Measurements from ENCODE around the gene ADRA1B. TPM values are rescaled to one million over a fixed set of nuclear protein-coding genes. Genes with fewer than 3 reads are reported as not detected.

Gene ADRA1B
- polyA plus RNA-seq, 2 of the 4 experiments (the other 2 are of a cell fraction), result 4.4 to 8.5 TPM

GRCh38 chr5:159878988-159879471 lies 37.3 kb upstream of the ADRA1B start (continued):
- TF ChIP-seq MAFK (IDR thresholded peaks at IDR 0.05; ENCODE audit: partially characterized antibody) (peak; percentile 80), EP300 (IDR thresholded peaks at IDR 0.05) (no peak), HDAC2 (IDR thresholded peaks at IDR 0.05) (no peak), KDM1A (IDR thresholded peaks at IDR 0.05; ENCODE audit: low read depth) (no peak), PHF8 (IDR thresholded peaks at IDR 0.05; ENCODE audit: borderline replicate concordance, low read depth) (no peak), CHD2 (IDR thresholded peaks at IDR 0.05; ENCODE audit: low read length, partially characterized antibody) (no peak), RARB (CRISPR knock-in tag; IDR thresholded peaks at IDR 0.05) (no peak), POLR2AphosphoS2 (conservative IDR thresholded peaks at IDR 0.05; ENCODE audit: low read length) (no peak), RNF2 (IDR thresholded peaks at IDR 0.05; ENCODE audit: borderline replicate concordance, low read depth) (no peak), FOSL2 (IDR thresholded peaks at IDR 0.05) (no peak), FOSL2 (CRISPR knock-in tag; IDR thresholded peaks at IDR 0.05) (peak; percentile 30; the same call in 1 of the 2 replicates), BCL3 (IDR thresholded peaks at IDR 0.05) (no peak), NFE2L2 (conservative IDR thresholded peaks at IDR 0.05; ENCODE audit: low read length) (peak; percentile 62; the same call in 1 of the 2 replicates), E2F6 (IDR thresholded peaks at IDR 0.05; ENCODE audit: borderline replicate concordance, low read depth) (peak; percentile 70; the same call in 1 of the 2 replicates)

GRCh38 chr5:159880676-159881075 lies 35.6 kb upstream of the ADRA1B start:
- POLR2A ChIA-PET, result interaction anchor here (0.6 kb wide), 1 partner anchor 106 kb away, joined by 5 read pairs; no protein-coding TSS in a partner anchor
- no peak for ATAC-seq

GRCh38 chr5:159881967-159882366 lies 34.3 kb upstream of the ADRA1B start:
- no peak for TF ChIP-seq CTCF (IDR thresholded peaks at IDR 0.05)
- TF ChIP-seq FOXS1 (CRISPR knock-in tag; IDR thresholded peaks at IDR 0.05), result no peak
- no peak for TF ChIP-seq RCOR1 (IDR thresholded peaks at IDR 0.05; ENCODE audit: low read depth, low read length)
- TF ChIP-seq HES2 (IDR thresholded peaks at IDR 0.05), result no peak
- TF ChIP-seq NPAS2 (CRISPR knock-in tag; IDR thresholded peaks at IDR 0.05; ENCODE audit: borderline replicate concordance), result no peak
- no peak for TF ChIP-seq USF2 (IDR thresholded peaks at IDR 0.05)
- no peak for TF ChIP-seq ESRRA (IDR thresholded peaks at IDR 0.05; ENCODE audit: borderline replicate concordance, low read length)
- TF ChIP-seq FOSB (CRISPR knock-in tag; IDR thresholded peaks at IDR 0.05), result no peak
- TF ChIP-seq EHF (CRISPR knock-in tag; IDR thresholded peaks at IDR 0.05), result no peak
- no peak for TF ChIP-seq CBX8 (IDR thresholded peaks at IDR 0.05)
- CTCF ChIA-PET, result no interaction called here
- no peak for ATAC-seq
- H3K4me1 ChIP-seq, result peaks cover 21% of the 10 kb centered on the region
- FAIRE-seq, result no peak
- no peak overlapping the region for H3K4me2 ChIP-seq
- no peak overlapping the region for H3K27ac ChIP-seq
- no peaks in the 10 kb centered on the region for H3K9me3 ChIP-seq
- no peak for DNase-seq (ENCODE audit: low read depth in 1 of 2, low spot score in 1 of 2)
- WGBS (ENCODE audit: missing lambda C conversion rate), result 64% methylated on average over 2 of the region's 2 CpGs
- H3K4me3 ChIP-seq, result no peak overlapping the region
- POLR2A ChIA-PET, result no interaction called here

More at GRCh38 chr5:159880676-159881075, 35.6 kb upstream of the ADRA1B start:
- H3K4me1 ChIP-seq, result peaks cover 21% of the 10 kb centered on the region
- H3K9me3 ChIP-seq, result no peaks in the 10 kb centered on the region
- FAIRE-seq (no peak), DNase-seq (ENCODE audit: low read depth in 1 of 2, low spot score in 1 of 2) (no peak)
- H3K27ac ChIP-seq, result peak overlapping the region in 1 of 2 experiments; percentile 85; a peak in 4 of 6 replicates
- TF ChIP-seq TP53 (CRISPR knock-in tag; IDR thresholded peaks at IDR 0.05) (no peak), USF2 (IDR thresholded peaks at IDR 0.05) (no peak), MYC (IDR thresholded peaks at IDR 0.05; ENCODE audit: borderline replicate concordance, low read length) (no peak)
- CTCF ChIA-PET, result interaction anchor here (0.6 to 0.9 kb wide), 3 partner anchors 84 to 141 kb away, joined by 3 read pairs; no protein-coding TSS in a partner anchor
- H3K4me3 ChIP-seq, result no peak overlapping the region
- H3K4me2 ChIP-seq, result no peak overlapping the region
- WGBS (ENCODE audit: missing lambda C conversion rate), result 90% methylated on average over 2 of the region's 2 CpGs

Measured in A549 (cell line).